GM23338 (cell line): Measurements from ENCODE around the gene EMID1. TPM values are rescaled to one million over a fixed set of nuclear protein-coding genes. Genes with fewer than 3 reads are reported as not detected.

Source experiments
- ATAC-seq: fragments of 200-7000 bp; cut with Tn5 transposase; 3 replicates; pipeline ENCODE4 v1.9.1; 2020
- DNase-seq: peaks from one replicate; pipeline ENCODE4 v3.0.0-alpha.2; 2015; ENCODE audit warnings: low spot score
- H2AFZ ChIP-seq: fragments of 200-600 bp; sonication (generic); 2 replicates; pipeline ENCODE4 v1.8.0; 2016; ENCODE audit warnings: antibody characterized with exemption, mild to moderate bottlenecking, moderate library complexity
- H3F3A ChIP-seq: fragments of 200-600 bp; sonication (generic); replicated peaks from 2 replicates; pipeline ENCODE4 v1.8.0; 2017; ENCODE audit warnings: antibody characterized with exemption, mixed run types, low read depth
- H3K27ac ChIP-seq: fragments of 200-600 bp; sonication (generic); 2 replicates; pipeline ENCODE4 v1.6.1; 2016; ENCODE audit warnings: low read depth
- H3K27me3 ChIP-seq: fragments of 200-600 bp; sonication (generic); 2 replicates; pipeline ENCODE4 v1.8.0; 2016; ENCODE audit warnings: mild to moderate bottlenecking, mixed run types, moderate library complexity; ENCODE audit not compliant: insufficient read depth
- H3K36me3 ChIP-seq: fragments of 200-600 bp; sonication (generic); 2 replicates; pipeline ENCODE4 v1.8.0; 2016; ENCODE audit warnings: mild to moderate bottlenecking; ENCODE audit not compliant: insufficient read depth
- H3K4me1 ChIP-seq: fragments of 200-600 bp; sonication (generic); 2 replicates; pipeline ENCODE4 v1.8.0; 2016; ENCODE audit warnings: mild to moderate bottlenecking, moderate library complexity; ENCODE audit not compliant: insufficient read depth
- H3K4me2 ChIP-seq: fragments of 200-600 bp; sonication (generic); 2 replicates; pipeline ENCODE4 v1.7.1; 2017; ENCODE audit warnings: mixed run types
- H3K4me3 ChIP-seq: fragments of 200-600 bp; sonication (generic); 2 replicates; pipeline ENCODE4 v1.6.1; 2016; ENCODE audit warnings: mixed run types
- H3K79me2 ChIP-seq: fragments of 200-600 bp; sonication (generic); replicated peaks from 2 replicates; pipeline ENCODE4 v1.8.0; 2017; ENCODE audit warnings: mild to moderate bottlenecking; ENCODE audit not compliant: insufficient read depth
- H3K9me2 ChIP-seq: fragments of 200-600 bp; sonication (generic); 2 replicates; pipeline ENCODE4 v1.8.0; 2017; ENCODE audit not compliant: insufficient read depth
- H4K20me1 ChIP-seq: fragments of 200-600 bp; sonication (generic); replicated peaks from 2 replicates; pipeline ENCODE4 v1.8.0; 2017; ENCODE audit warnings: mild to moderate bottlenecking; ENCODE audit not compliant: insufficient read depth
- H3K27ac Mint-ChIP-seq: 2 replicates; pipeline ENCODE4 v1.8.0; 2020; ENCODE audit warnings: inconsistent platforms, mild to moderate bottlenecking, moderate library complexity, mixed read lengths
- H3K27me3 Mint-ChIP-seq: 3 replicates; pipeline ENCODE4 v1.8.0; 2022; ENCODE audit warnings: low read depth, mild to moderate bottlenecking, moderate library complexity, mixed read lengths, inconsistent platforms; ENCODE audit not compliant: insufficient read depth, poor library complexity
- H3K36me3 Mint-ChIP-seq: 3 replicates; pipeline ENCODE4 v1.8.0; 2021; ENCODE audit warnings: low read depth, mild to moderate bottlenecking, inconsistent platforms, moderate library complexity, mixed read lengths
- H3K4me1 Mint-ChIP-seq: 3 replicates; pipeline ENCODE4 v1.8.0; 2020; ENCODE audit warnings: mild to moderate bottlenecking, inconsistent platforms, mixed read lengths
- H3K4me3 Mint-ChIP-seq: 3 replicates; pipeline ENCODE4 v1.8.0; 2021; ENCODE audit warnings: moderate library complexity, mild to moderate bottlenecking, inconsistent platforms, mixed read lengths
- H3K9me3 Mint-ChIP-seq: 3 replicates; pipeline ENCODE4 v1.8.0; 2020; ENCODE audit warnings: moderate library complexity, mild to moderate bottlenecking, inconsistent platforms, mixed read lengths
- CREB1 ChIP-seq: fragments of 250-450 bp; sonication (Bioruptor Pico); IDR thresholded peaks from 2 replicates; pipeline ENCODE4 v1.5.0; 2020; ENCODE audit warnings: low read depth, mild to moderate bottlenecking, moderate library complexity
- CTCF ChIP-seq, 2 experiments: fragments of 200-600 bp in 1 of 2; sonication (generic) in 1 of 2; conservative IDR thresholded peaks; 2 replicates each; pipeline versions ENCODE4 v1.5.1 to v1.6.1; 2016 to 2017; ENCODE audit warnings: antibody characterized with exemption in 2 of 2, low read depth in 2 of 2, mild to moderate bottlenecking in 2 of 2, moderate library complexity in 1 of 2
- ETS1 ChIP-seq: IDR thresholded peaks from 2 replicates; pipeline ENCODE4 v1.6.1; 2016; ENCODE audit warnings: antibody characterized with exemption
- EZH2 ChIP-seq: fragments of 200-600 bp; sonication (generic); IDR thresholded peaks from one replicate; pipeline ENCODE4 v1.8.0; 2017; ENCODE audit warnings: antibody characterized with exemption, mild to moderate bottlenecking, low read depth; ENCODE audit not compliant: unreplicated experiment
- EZH2phosphoT487 ChIP-seq: fragments of 200-600 bp; sonication (generic); IDR thresholded peaks from one replicate; pipeline ENCODE4 v1.8.1; 2018; ENCODE audit warnings: antibody characterized with exemption; ENCODE audit not compliant: unreplicated experiment
- JUNB ChIP-seq: IDR thresholded peaks from one replicate; pipeline ENCODE4 v1.6.1; 2016; ENCODE audit warnings: antibody characterized with exemption; ENCODE audit not compliant: unreplicated experiment
- NANOG ChIP-seq: IDR thresholded peaks from 2 replicates; pipeline ENCODE4 v1.6.1; 2016; ENCODE audit warnings: antibody characterized with exemption, borderline replicate concordance
- POLR2AphosphoS5 ChIP-seq: IDR thresholded peaks from 2 replicates; pipeline ENCODE4 v1.6.1; 2016; ENCODE audit warnings: antibody characterized with exemption, low read depth
- REST ChIP-seq: IDR thresholded peaks from one replicate; pipeline ENCODE4 v1.6.1; 2018; ENCODE audit warnings: antibody characterized with exemption; ENCODE audit not compliant: unreplicated experiment
- STAT1 ChIP-seq: IDR thresholded peaks from one replicate; pipeline ENCODE4 v1.6.1; 2016; ENCODE audit warnings: antibody characterized with exemption; ENCODE audit not compliant: unreplicated experiment
- ZNF114 ChIP-seq: fragments of 250-450 bp; sonication (Bioruptor Pico); IDR thresholded peaks from 2 replicates; pipeline ENCODE4 v1.5.0; 2020; ENCODE audit warnings: mild to moderate bottlenecking, moderate library complexity
- ZNF331 ChIP-seq: fragments of 250-450 bp; sonication (Bioruptor Pico); IDR thresholded peaks from 2 replicates; pipeline ENCODE4 v1.5.0; 2020; ENCODE audit warnings: low read depth, mild to moderate bottlenecking, moderate library complexity
- ZNF462 ChIP-seq: fragments of 250-450 bp; sonication (Bioruptor Pico); IDR thresholded peaks from 2 replicates; pipeline ENCODE4 v1.5.0; 2020; ENCODE audit warnings: mild to moderate bottlenecking, moderate library complexity
- polyA plus RNA-seq: library from polyadenylated mRNA; unstranded; fragments of >200 nt; fragmentation: Nextera tagmentation; extraction: Ambion mirVana; gene quantifications from 2 replicates; pipeline ENCODE4 v1.2.1, GENCODE V29; 2016
- total RNA-seq: library from RNA; depleted of rRNA; stranded (reverse); fragments of >200 nt; shearing (Covaris generic); gene quantifications from 2 replicates; pipeline ENCODE4 v1.2.3, GENCODE V29; 2014

EMID1 gene
- total and polyA plus RNA-seq, 2 experiments from 2014 or later = 3.0 to 13.4 TPM

- H3K27ac ChIP-seq = no peak overlapping the region
- 0 out of 3 replicates have a peak, but pooled peaks cover 2% of the 10 kb centered on the region for H3K4me1 Mint-ChIP-seq
- H3K36me3 ChIP-seq = no peaks in the 10 kb centered on the region
- H3F3A ChIP-seq = no peaks in the 10 kb centered on the region
- H3K36me3 Mint-ChIP-seq = peaks cover 3% of the 10 kb centered on the region; the same call in 2 of the 3 replicates
- peaks cover 7% of the 10 kb centered on the region for H3K27me3 Mint-ChIP-seq
- ATAC-seq = peak; percentile 60
- no peak overlapping the region for H3K4me2 ChIP-seq
- peaks cover 5% of the 10 kb centered on the region; the same call in 2 of the 3 replicates for H3K9me3 Mint-ChIP-seq
- TF ChIP-seq JUNB (no peak), CTCF (conservative IDR thresholded peaks at IDR 0.05; ENCODE audit: low read depth in 2 of 2) (no peak), REST (no peak), EZH2 (no peak), ZNF114 (no peak), CREB1 (CRISPR knock-in tag) (no peak), STAT1 (no peak), POLR2AphosphoS5 (no peak), NANOG (no peak), ETS1 (no peak), ZNF462 (no peak), EZH2phosphoT487 (no peak), ZNF331 (CRISPR knock-in tag) (no peak)
- no peak for DNase-seq
- no peak overlapping the region for H3K4me3 ChIP-seq
- H2AFZ ChIP-seq = no peak overlapping the region
- no peaks in the 10 kb centered on the region for H3K79me2 ChIP-seq
- no peaks in the 10 kb centered on the region for H3K9me2 ChIP-seq
- no peak overlapping the region for H3K27ac Mint-ChIP-seq
- H3K4me1 ChIP-seq = no peaks in the 10 kb centered on the region
- H4K20me1 ChIP-seq = no peaks in the 10 kb centered on the region
- H3K4me3 Mint-ChIP-seq = no peak overlapping the region
- no peaks in the 10 kb centered on the region for H3K27me3 ChIP-seq
Observed at GRCh38 chr22:29195964-29196666, 9.6 kb upstream of the EMID1 start.
